Hepatic stellate cell (primary cell): Measurements from ENCODE around the gene ACBD5.

Experiments
- DNase-seq: peaks from one replicate; pipeline ENCODE4 v3.0.0; 2011; ENCODE audit warnings: low spot score

The ACBD5 gene

GRCh38 chr10:27152687-27153086 is 87.9 kb downstream of the ACBD5 start:
- no peak for DNase-seq

GRCh38 chr10:27150261-27150660 is 90.3 kb downstream of the ACBD5 start:
- DNase-seq = no peak

- DNase-seq = no peak
Observed at GRCh38 chr10:27147701-27148100, 92.9 kb downstream of the ACBD5 start.

DNA sequence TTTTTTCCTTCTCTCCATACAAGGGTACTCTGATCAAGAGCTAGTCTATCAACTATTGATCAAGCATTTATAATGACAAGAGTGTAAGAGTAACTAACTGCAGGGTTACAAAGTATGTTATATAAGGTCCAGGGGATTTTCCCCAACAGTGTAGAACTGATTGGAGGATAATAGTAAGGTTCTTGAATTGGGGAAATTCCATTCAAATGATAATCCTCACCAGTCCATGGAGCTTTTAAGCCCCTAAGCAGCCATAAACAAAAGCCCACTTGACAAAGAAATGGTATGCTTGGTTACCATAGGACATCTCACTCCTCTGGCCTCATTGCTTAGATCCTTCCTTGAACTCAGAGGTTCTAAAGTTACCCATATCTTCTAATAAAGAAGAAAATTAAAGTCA is 94.7 kb downstream of the ACBD5 start:
- no peak for DNase-seq
